Activated effector memory CD4-positive, alpha-beta T cell treated with Interleukin-2 at 50 U/mL for 16 hours (primary cell): Measurements from ENCODE around the gene EME2.

Experiments
- DNase-seq: peaks from one replicate; pipeline ENCODE4 v3.0.0-alpha.2; 2020

The EME2 gene

GRCh38 chr16:1820946-1821290 lies 48.3 kb downstream of the EME2 start:
- DNase-seq, result no peak

- no peak for DNase-seq
Measured at GRCh38 chr16:1821861-1822611, 49.4 kb downstream of the EME2 start.

DNA sequence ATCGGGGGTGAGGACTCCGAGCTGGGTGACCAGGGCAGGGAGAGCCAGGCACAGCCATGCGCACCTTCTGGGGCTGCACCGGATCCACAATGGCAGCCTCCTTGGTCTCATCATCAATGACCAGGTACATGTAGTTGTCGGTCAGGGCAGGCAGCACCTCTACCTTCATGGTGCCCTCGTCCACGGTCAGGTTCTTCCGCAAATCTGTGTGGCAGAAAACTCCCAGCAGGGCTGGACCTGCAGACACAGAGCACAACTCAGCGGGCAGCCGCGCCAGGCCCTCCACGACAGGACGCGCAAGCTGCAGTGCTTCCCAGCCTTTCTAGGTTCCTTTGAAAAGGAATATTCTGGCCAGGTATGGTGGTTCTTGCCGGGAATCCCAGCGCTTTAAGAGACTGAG lies 50.2 kb downstream of the EME2 start:
- DNase-seq, result no peak

DNA sequence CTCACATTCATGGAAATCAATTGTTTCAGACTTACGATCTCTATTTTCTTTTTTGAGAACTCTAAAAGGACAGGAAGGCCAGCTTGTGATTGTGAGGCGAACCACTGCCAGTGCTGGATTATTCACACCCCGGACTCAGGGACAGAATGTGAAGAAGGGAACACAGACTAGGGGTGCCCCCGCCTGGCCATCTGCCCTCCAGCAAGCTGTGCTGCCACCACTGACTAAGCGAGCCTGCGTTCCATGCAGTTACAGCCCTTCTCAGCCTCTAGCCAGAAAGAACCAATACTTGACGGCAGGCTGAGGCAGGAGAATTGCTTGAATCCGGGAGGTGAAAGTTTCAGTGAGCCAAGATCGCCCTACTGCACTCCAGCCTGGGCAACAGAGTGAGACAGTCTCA lies 51.2 kb downstream of the EME2 start:
- DNase-seq, result no peak

DNA sequence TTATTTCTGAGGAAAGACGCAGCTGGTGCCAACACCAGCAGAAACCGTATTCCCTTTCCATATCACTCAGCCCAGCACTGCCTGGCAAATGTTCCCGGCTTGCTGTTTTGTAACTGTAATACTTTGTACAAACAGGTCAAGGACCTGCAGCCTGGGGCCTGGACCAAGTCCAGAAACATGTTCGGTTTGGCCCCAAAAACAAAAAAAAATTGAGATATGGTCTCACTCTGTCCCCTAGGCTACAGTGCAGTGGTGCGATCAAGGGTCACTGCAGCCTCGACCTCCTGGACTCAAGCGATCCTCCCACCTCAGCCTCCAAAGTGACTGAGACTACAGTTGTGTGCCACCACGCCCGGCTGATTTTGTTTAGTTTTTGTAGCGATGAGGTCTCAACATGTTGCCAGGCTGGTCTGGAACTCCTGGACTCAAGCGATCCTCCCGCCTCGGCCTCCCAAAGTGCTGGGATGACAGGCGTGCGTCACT lies 52.8 kb downstream of the EME2 start:
- no peak for DNase-seq
